Erythroblast (primary cell): ENCODE measurements around the gene OGT.

Source experiments
- DNase-seq, 2 experiments: peaks; one replicate each; lab custom pipeline; 2025; lab: John Stamatoyannopoulos, UW
- GATA1 ChIP-seq: IDR thresholded peaks from 2 replicates; pipeline ENCODE4 v1.6.1; 2011; ENCODE audit warnings: low read depth, mild to moderate bottlenecking, control low read depth, low read length, moderate library complexity
- POLR2A ChIP-seq: IDR thresholded peaks from 2 replicates; pipeline ENCODE4 v1.6.1; 2011; ENCODE audit warnings: mild to moderate bottlenecking, low read length

Gene OGT

GRCh38 chrX:71618303-71618721 lies 85.4 kb downstream of the OGT start, which contains the start of gene CXCR3:
Gene CXCR3, minus strand, starts transcription at chrX:71618511. Its CDS starts 62 bp downstream, at chrX:71618449.
- DNase-seq = no peak
- TF ChIP-seq GATA1 = no peak
- peak; percentile 16 for TF ChIP-seq POLR2A

GRCh38 chrX:71618787-71619186 lies 85.9 kb downstream of the OGT start:
- no peak for DNase-seq
- TF ChIP-seq GATA1 (no peak), POLR2A (no peak)

GRCh38 chrX:71619193-71619592 lies 86.3 kb downstream of the OGT start:
- no peak for TF ChIP-seq POLR2A
- no peak for TF ChIP-seq GATA1
- no peak for DNase-seq

GRCh38 chrX:71619986-71620385 lies 87.1 kb downstream of the OGT start:
- no peak for TF ChIP-seq GATA1
- no peak for TF ChIP-seq POLR2A
- no peak for DNase-seq

- no peak for DNase-seq
Measured at GRCh38 chrX:71621603-71622002, 88.7 kb downstream of the OGT start.

GRCh38 chrX:71622032-71622575 lies 89.2 kb downstream of the OGT start:
- no peak for DNase-seq
- no peak for TF ChIP-seq POLR2A
- TF ChIP-seq GATA1 = no peak

More at GRCh38 chrX:71621603-71622002, 88.7 kb downstream of the OGT start:
- TF ChIP-seq GATA1 (no peak), POLR2A (no peak)

GRCh38 chrX:71622576-71623450 lies 89.9 kb downstream of the OGT start:
- peak; percentile 48 to 57 for DNase-seq
- no peak for TF ChIP-seq GATA1
- no peak for TF ChIP-seq POLR2A

GRCh38 chrX:71623714-71624113 lies 90.8 kb downstream of the OGT start:
- DNase-seq = peak; percentile 86
- TF ChIP-seq POLR2A (no peak), GATA1 (no peak)

GRCh38 chrX:71625471-71625870 lies 92.6 kb downstream of the OGT start:
- TF ChIP-seq POLR2A = no peak
- no peak for TF ChIP-seq GATA1
- DNase-seq = no peak
